HG03159 (cell line): Measurements from ENCODE around the gene FAM24B.
"Not testable (repeated sequence)": the region's sequence is repeated elsewhere in the genome, so short reads cannot be mapped to it uniquely, and the experiment has no call there.

Experiments used
- ATAC-seq: cut with Tn5 transposase; IDR thresholded peaks from one replicate; pipeline ENCODE4 v1.9.1; 2021; ENCODE audit warnings: mild to moderate bottlenecking, moderate library complexity; ENCODE audit not compliant: unreplicated experiment

FAM24B gene

DNA sequence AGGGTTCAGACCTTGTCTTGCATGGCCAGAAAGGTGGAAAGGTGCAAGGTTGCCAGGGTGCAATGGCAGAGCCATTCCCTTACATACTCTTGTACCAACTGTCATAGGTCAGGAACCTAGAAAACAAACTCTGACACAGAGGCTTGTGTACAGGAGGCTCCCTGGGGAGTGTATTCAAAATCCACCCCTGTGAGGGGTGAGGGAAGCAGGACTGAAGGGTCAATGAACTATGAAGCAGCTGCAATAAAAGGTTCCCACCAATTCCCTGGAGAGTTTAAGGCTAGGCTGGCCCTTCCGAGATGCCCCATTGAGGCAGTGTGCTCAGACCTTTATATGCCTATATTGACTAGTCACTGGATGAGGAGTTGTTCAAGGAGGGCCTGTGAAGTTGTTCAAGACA is 19.9 kb downstream of the FAM24B start:
- ATAC-seq: no peak

DNA sequence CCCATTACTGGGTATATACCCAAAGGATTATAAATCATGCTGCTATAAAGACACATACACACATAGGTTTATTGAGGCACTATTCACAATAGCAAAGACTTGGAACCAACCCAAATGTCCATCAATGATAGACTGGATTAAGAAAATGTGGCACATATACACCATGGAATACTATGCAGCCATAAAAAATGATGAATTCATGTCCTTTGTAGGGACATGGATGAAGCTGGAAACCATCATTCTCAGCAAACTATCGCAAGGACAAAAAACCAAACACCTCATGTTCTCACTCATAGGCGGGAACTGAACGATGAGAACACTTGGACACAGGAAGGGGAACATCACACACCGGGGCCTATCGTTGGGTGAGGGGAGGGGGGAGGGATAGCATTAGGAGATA is 21.3 kb downstream of the FAM24B start:
- not testable (repeated sequence) for ATAC-seq

GRCh38 chr10:122856902-122857301 is 22.5 kb downstream of the FAM24B start:
- ATAC-seq: no peak

DNA sequence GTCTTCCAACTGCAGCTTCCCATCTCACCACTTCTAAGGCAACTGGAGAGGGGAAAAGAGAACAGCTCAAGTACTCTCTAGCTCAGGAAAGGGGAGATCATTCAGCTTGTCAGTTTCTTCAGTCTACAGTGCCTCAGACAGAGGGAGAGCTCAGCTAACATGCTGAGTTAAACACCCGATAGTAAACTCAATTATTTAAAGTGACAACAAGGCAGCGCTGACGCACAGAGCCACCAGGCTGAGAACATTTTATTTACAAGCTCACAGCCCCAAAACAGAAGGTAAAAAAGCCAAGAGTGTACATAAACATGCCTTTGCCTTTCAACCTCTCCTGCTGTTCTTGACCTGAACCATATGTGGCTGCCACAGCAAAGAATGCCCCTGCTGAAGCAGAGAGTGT is 23.6 kb downstream of the FAM24B start:
- no peak for ATAC-seq

DNA sequence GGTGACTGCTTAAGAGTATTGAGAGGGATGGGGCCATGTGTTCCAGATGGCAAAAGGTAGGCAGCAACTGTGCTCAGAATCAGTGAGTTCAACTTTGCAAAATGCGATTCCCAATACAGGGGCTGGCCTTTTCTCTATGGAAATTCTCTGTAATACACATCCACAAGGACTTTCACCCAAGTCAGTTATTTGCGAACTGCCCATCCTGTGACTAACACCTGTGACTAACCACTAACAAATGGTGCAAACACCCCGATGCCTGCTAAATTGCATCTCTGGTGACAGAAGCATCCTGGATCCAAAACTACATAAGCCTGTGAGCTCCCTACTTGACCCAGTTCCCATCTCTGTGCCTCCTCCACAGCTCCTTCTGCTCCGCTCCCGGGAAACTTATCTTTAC is 24.7 kb downstream of the FAM24B start:
- ATAC-seq: no peak

GRCh38 chr10:122853665-122854313 is 25.6 kb downstream of the FAM24B start:
- ATAC-seq: no peak

GRCh38 chr10:122852261-122852660 is 27.1 kb downstream of the FAM24B start:
- no peak for ATAC-seq

DNA sequence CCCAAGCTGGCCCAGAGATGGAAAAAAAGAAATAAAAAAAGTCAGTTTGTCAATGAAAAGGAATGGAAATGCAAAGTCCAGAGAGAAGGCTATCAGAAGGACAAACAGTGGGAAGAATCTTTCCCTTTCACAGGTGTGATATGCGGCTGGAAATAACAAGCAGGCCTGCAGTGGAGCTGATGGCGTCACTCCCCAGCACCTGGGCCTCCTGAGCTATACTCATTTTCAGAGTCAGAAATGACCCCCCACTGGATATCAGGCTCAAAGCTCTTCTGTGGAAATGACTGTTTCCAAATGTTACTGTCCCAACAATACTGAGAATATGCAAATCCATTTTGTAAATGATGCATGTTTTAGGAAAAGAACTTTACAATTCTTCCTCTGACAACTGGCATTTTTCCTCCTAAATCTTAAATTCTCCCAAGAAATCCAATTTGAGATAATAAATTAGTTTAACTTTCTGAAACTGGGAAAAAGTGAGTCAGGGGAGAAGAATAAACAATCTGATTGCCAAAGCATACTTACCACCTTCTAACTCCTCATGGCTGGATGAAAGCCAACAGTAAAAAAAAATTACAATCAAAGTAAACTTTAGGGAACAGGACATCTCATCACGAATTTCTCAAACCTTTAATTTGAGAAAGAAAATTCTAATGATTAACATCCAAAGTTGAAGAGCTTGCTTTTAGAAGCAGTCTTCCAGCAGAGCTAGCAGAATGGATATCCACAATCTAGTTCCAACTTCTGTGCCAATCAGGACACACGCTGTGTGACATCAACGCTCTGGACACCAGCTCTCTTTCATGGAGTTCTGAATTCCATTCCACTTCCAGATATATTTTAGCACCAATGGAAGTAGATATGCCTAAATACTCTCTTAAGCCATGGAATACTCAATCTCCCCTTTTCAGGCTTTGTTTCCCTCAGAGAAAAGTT is 28.4 kb downstream of the FAM24B start:
- no peak for ATAC-seq

GRCh38 chr10:122849900-122850605 is 29.3 kb downstream of the FAM24B start:
- ATAC-seq: no peak

GRCh38 chr10:122849090-122849489 is 30.3 kb downstream of the FAM24B start:
- no peak for ATAC-seq

- ATAC-seq: no peak
Measured at GRCh38 chr10:122847782-122848604, 31.4 kb downstream of the FAM24B start.

DNA sequence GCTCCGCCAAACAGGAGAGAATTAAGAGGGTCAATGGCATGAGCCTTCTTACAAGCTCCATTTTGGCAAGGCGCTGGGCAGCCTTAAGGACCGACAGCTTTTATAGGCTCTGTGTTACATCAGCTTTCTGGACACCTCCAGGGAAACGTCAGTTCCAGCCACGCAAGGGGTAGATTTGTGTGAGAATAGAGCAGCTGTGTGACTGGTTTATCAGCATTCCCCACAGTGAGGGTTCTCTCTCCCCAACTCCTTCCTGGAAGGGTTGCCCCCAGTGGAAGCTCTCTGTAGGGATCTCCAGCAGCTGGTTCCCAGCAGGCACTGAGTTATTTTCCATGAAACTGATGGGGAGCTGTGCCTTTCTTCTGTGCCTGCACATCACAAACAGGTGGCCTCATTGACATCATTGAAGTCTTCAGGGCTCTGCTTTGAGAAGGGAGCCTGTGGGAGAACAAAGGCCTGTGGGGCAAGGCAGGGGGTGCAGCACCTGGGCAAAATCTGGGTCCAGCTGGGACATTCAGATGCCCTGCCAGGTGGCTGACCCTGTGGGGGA is 33.5 kb downstream of the FAM24B start, which contains the start of gene CUZD1:
Gene CUZD1 (minus strand): TSS at position 75 of the 550 bp plus-strand sequence. CDS start 14 bp downstream, at position 61.
- ATAC-seq: no peak

- ATAC-seq: no peak
Measured at GRCh38 chr10:122844146-122844545, 35.2 kb downstream of the FAM24B start.

GRCh38 chr10:122841569-122841968 is 37.8 kb downstream of the FAM24B start:
- ATAC-seq: no peak

GRCh38 chr10:122839505-122839904 is 39.9 kb downstream of the FAM24B start:
- ATAC-seq: no peak

DNA sequence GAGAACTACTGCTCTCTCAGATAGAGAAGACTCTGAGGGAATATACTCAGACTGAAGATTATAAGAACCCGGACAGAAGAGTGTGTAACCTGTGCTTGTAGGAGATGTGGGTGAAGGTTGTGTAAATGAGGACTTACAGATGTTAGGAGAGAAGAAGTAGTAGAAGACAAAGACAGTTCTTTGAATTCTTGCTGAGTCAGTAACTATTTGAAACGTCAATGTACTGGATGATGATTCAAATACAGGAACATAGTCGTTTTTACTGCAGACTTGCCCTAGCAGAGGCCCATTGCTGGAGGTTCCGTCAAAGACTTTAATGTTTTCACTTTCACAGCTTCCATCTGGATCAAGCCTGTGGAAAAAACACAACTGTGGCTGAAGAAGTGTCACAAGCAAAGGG is 40.5 kb downstream of the FAM24B start:
- ATAC-seq: no peak

GRCh38 chr10:122835908-122836307 is 43.5 kb downstream of the FAM24B start:
- ATAC-seq: no peak

- ATAC-seq: no peak
Measured at GRCh38 chr10:122830965-122831353, 48.4 kb downstream of the FAM24B start.

DNA sequence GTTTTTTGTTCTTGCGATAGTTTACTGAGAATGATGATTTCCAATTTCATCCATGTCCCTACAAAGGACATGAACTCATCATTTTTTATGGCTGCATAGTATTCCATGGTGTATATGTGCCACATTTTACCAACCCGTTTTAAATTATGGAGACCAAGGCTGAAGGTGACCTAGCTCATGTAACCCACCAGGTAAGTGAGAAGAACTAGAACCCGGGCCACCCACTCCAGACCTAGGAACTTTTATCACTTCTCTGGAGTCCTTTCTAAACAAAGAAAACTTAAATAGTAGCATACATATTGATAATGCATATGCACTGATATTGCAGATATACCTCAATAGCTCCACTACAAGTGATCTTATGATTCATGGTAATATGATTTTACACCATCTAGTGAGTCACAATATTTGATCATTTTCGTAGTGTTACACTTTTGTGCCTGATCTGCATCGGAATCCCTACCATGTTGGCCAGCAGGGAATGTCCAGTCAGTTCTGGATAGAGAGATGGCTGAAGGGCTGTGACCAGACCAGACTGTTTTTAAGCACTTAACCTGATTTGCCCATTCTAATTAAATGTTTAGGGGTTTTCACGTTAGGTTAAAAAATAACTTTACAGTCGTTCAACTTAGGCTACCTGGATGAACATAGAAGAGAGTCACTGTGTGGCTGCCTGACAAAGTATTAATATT is 49.0 kb downstream of the FAM24B start:
- no peak for ATAC-seq

GRCh38 chr10:122829454-122829853 is 49.9 kb downstream of the FAM24B start:
- ATAC-seq: no peak
